ENCODE measurements around the gene ST3GAL4. TPM values are rescaled to one million over a fixed set of nuclear protein-coding genes. Genes with fewer than 3 reads are reported as not detected.

Gene ST3GAL4
- polyA plus RNA-seq, 1 of the 3 experiments (the other 2 are of a cell fraction) = 32.0 TPM

GRCh38 chr11:126328001-126328390 lies 27.5 kb upstream of the ST3GAL4 start:
- H3K36me3 ChIP-seq (replicated peaks in 1 of 2; ENCODE audit: control insufficient read depth in 1 of 2, insufficient read depth in 2 of 2, low read length in 1 of 2) = no peaks in the 10 kb centered on the region
- WGBS (ENCODE audit: low lambda C conversion rate) = 94% methylated on average over 19 of the region's 20 CpGs
- H3K4me3 ChIP-seq (ENCODE audit: low read depth in 2 of 2, low read length in 1 of 2) = no peak overlapping the region
- no peak overlapping the region for H3K9ac ChIP-seq
- H3K9me3 ChIP-seq = no peaks in the 10 kb centered on the region
- ChIA-PET POLR2A (no interaction called here), CTCF (interaction anchor here (3.6 kb wide), 1 partner anchor 17 kb away, joined by 18 read pairs; no protein-coding TSS in a partner anchor)
- no peak overlapping the region for H3K27ac ChIP-seq (ENCODE audit: low read depth in 2 of 2, low read length in 1 of 2)
- H2AFZ ChIP-seq (ENCODE audit: low read depth) = no peak overlapping the region
- TF ChIP-seq EP300 (IDR thresholded peaks at IDR 0.05; ENCODE audit: borderline replicate concordance in 1 of 2, low read depth in 1 of 2, low read length in 1 of 2) = no peak
- TF ChIP-seq RCOR1 (IDR thresholded peaks at IDR 0.05; ENCODE audit: low read length) = no peak
- DNase-seq = no peak
- H3K4me1 ChIP-seq (ENCODE audit: control insufficient read depth in 1 of 2, insufficient read depth in 2 of 2, low read depth in 1 of 2, low read length in 1 of 2) = peaks cover 15% of the 10 kb centered on the region in 2 experiments; a peak in 2 of 4 replicates
- no peak overlapping the region for H3K4me2 ChIP-seq
- no peaks in the 10 kb centered on the region for H3K27me3 ChIP-seq (ENCODE audit: insufficient read depth)
- H4K20me1 ChIP-seq (ENCODE audit: insufficient read depth) = no peaks in the 10 kb centered on the region
- no peaks in the 10 kb centered on the region for H3K9me2 ChIP-seq
- H3K79me2 ChIP-seq (ENCODE audit: insufficient read depth) = no peaks in the 10 kb centered on the region; the same call in 1 of the 2 replicates
- H3F3A ChIP-seq (replicated peaks; ENCODE audit: insufficient read depth) = peaks cover 11% of the 10 kb centered on the region

DNA sequence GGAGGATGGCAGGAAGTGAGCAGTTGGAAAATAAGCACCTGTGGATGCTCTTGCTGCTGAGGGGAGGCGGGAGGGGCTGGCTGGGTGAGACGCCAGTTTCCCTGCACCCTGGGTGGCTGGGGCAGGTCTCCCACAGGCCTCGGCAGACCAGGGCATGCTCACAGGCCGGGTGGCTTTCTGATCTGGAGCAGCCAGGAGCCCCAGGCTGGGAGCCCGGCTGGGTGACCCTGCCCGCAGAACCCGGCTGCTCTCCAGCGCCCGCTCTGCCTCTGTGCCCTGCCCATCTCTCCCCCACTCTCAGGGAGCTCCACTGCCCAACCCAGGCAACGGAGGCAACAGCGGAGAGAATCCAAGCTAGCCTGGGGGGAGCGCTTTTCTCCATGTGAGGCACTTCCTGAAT lies 27.0 kb upstream of the ST3GAL4 start:
- CTCF ChIA-PET = interaction anchor here (1.3 to 3.6 kb wide), 2 partner anchors 18 to 51 kb away, joined by 3 to 18 read pairs; no protein-coding TSS in a partner anchor

More for the DNA sequence above, 27.0 kb upstream of the ST3GAL4 start:
- H4K20me1 ChIP-seq (ENCODE audit: insufficient read depth) = no peaks in the 10 kb centered on the region
- no peaks in the 10 kb centered on the region for H3K27me3 ChIP-seq (ENCODE audit: insufficient read depth)
- no peak overlapping the region for H2AFZ ChIP-seq (ENCODE audit: low read depth)
- 98% methylated on average over 5 of the region's 12 CpGs for WGBS (ENCODE audit: low lambda C conversion rate)
- H3K9me3 ChIP-seq = no peaks in the 10 kb centered on the region
- H3K36me3 ChIP-seq (replicated peaks in 1 of 2; ENCODE audit: control insufficient read depth in 1 of 2, insufficient read depth in 2 of 2, low read length in 1 of 2) = no peaks in the 10 kb centered on the region
- no peak overlapping the region for H3K27ac ChIP-seq (ENCODE audit: low read depth in 2 of 2, low read length in 1 of 2)
- H3F3A ChIP-seq (replicated peaks; ENCODE audit: insufficient read depth) = peaks cover 12% of the 10 kb centered on the region
- H3K9ac ChIP-seq = no peak overlapping the region
- POLR2A ChIA-PET = no interaction called here
- no peak for DNase-seq
- no peak overlapping the region for H3K4me3 ChIP-seq (ENCODE audit: low read depth in 2 of 2, low read length in 1 of 2)
- H3K4me1 ChIP-seq (ENCODE audit: control insufficient read depth in 1 of 2, insufficient read depth in 2 of 2, low read depth in 1 of 2, low read length in 1 of 2) = peaks cover 18 to 19% of the 10 kb centered on the region in 2 experiments; a peak in 2 of 4 replicates
- TF ChIP-seq REST (IDR thresholded peaks at IDR 0.05; ENCODE audit: low read depth, low read length) = no peak
- no peak for TF ChIP-seq RXRA (IDR thresholded peaks at IDR 0.05; ENCODE audit: borderline replicate concordance, low read depth)
- no peak for TF ChIP-seq MAX (IDR thresholded peaks at IDR 0.05; ENCODE audit: low read depth)
- no peak for TF ChIP-seq TEAD4 (IDR thresholded peaks at IDR 0.05; ENCODE audit: borderline replicate concordance, insufficient read depth)
- TF ChIP-seq FOXM1 (IDR thresholded peaks at IDR 0.05; ENCODE audit: low read depth) = no peak
- no peak for TF ChIP-seq JUND (IDR thresholded peaks at IDR 0.05)
- no peak for TF ChIP-seq SIN3A (IDR thresholded peaks at IDR 0.05; ENCODE audit: borderline replicate concordance, low read depth, low read length)
- TF ChIP-seq SMC3 (IDR thresholded peaks at IDR 0.05; ENCODE audit: low read depth, low read length) = no peak
- TF ChIP-seq NRF1 (IDR thresholded peaks at IDR 0.05; ENCODE audit: low read depth, low read length) = no peak
- no peaks in the 10 kb centered on the region for H3K9me2 ChIP-seq
- no peaks in the 10 kb centered on the region; the same call in 1 of the 2 replicates for H3K79me2 ChIP-seq (ENCODE audit: insufficient read depth)
- no peak overlapping the region for H3K4me2 ChIP-seq
